Right cardiac atrium (tissue), 5 donors: ENCODE data around the gene C9orf72. TPM values are rescaled to one million over a fixed set of nuclear protein-coding genes. Genes with fewer than 3 reads are reported as not detected.

Experiments
- polyA plus RNA-seq: library from polyadenylated mRNA; stranded (reverse); fragments of 200-250 nt; gene quantifications from one replicate; pipeline ENCODE4 v1.2.3, GENCODE V29; 2013
- total RNA-seq, 4 donors: library from RNA; stranded (reverse); fragmentation: NEBNext Ultra II Directional; extraction: Animal tissue kit (Norgen Biotek cat#: 25700); gene quantifications; one replicate each; pipeline ENCODE4 v1.2.1, GENCODE V29; 2021
- donor health status: healthy with polysubstance abuse.
- donor health status: DM: no; HTN: yes; CAD: no.
- donor health status: DM: no; HTN: no; CAD: no.
- donor health status: DM: no; HTN: yes; CAD: no; lungs with severe emphysema.
- donor health status: DM: yes; HTN: yes; CAD: no.

Gene C9orf72
- total and polyA plus RNA-seq, 5 donors, result 10.0 to 17.4 (median 14.8) TPM

Other genes starting within 250 kb of the C9orf72 start
- gene IFNK, start 49.2 kb downstream of the C9orf72 start, total RNA-seq, result not detected
- not detected for gene IFNK, start 49.2 kb downstream of the C9orf72 start, polyA plus RNA-seq
- gene MOB3B, start 43.7 kb downstream of the C9orf72 start, total RNA-seq, result 1 to 10 TPM; 1.6 to 2.2 (median 2.1) TPM
- 1.1 TPM for gene MOB3B, start 43.7 kb downstream of the C9orf72 start, polyA plus RNA-seq